ENCODE results near the gene ATP6V0A1.
A peak's percentile ranks its signal among the peaks of the same experiment; 100 is the strongest.

ATP6V0A1 gene

GRCh38 chr17:42566215-42566882, 107.7 kb downstream of the ATP6V0A1 start:
- CTCF ChIA-PET = interaction anchor here (0.5 to 0.6 kb wide), 2 partner anchors 10 to 197 kb away, joined by 3 read pairs; no protein-coding TSS in a partner anchor
- no peak for DNase-seq (ENCODE audit: extremely low spot score)
- POLR2A ChIA-PET = interaction anchor here (0.8 to 4.7 kb wide), 9 partner anchors 11 to 239 kb away, joined by 3 to 59 read pairs (median 5); partner anchors contain the start of genes NAGLU, PLEKHH3, PSMC3IP and TUBG1
- TF ChIP-seq ARNT (IDR thresholded peaks at IDR 0.05) (no peak), HDGF (IDR thresholded peaks at IDR 0.05; ENCODE audit: borderline replicate concordance) (peak; percentile 91), ELF4 (IDR thresholded peaks at IDR 0.05) (no peak), FOXA1 (IDR thresholded peaks at IDR 0.05) (no peak), BHLHE40 (IDR thresholded peaks at IDR 0.05; ENCODE audit: borderline replicate concordance) (no peak)

GRCh38 chr17:42566883-42567573, 108.3 kb downstream of the ATP6V0A1 start, which contains the start of gene MLX:
Gene MLX (plus strand): TSS chr17:42567100. CDS start chr17:42567125, 25 bp downstream.
- ChIA-PET CTCF (interaction anchor here (0.6 to 1.3 kb wide), 2 partner anchors 11 to 345 kb away, joined by 4 to 13 read pairs; partner anchors contain the start of gene PSMC3IP), POLR2A (interaction anchor here (0.7 to 4.7 kb wide), 13 partner anchors 10 to 547 kb away, joined by 3 to 59 read pairs (median 5); partner anchors contain the start of genes BECN1, NAGLU, NKIRAS2 and PLEKHH3)
- DNase-seq (ENCODE audit: extremely low spot score) = peak; percentile 99
- TF ChIP-seq ELF4 (IDR thresholded peaks at IDR 0.05) = no peak
- TF ChIP-seq ARNT (IDR thresholded peaks at IDR 0.05) = 0 out of 2 replicates have a peak, but pooled peaks have one; percentile 37
- peak; percentile 56 for TF ChIP-seq L3MBTL2 (conservative IDR thresholded peaks at IDR 0.05)

GRCh38 chr17:42568341-42569111, 109.8 kb downstream of the ATP6V0A1 start:
- POLR2A ChIA-PET = interaction anchor here (1.2 to 4.7 kb wide), 4 partner anchors 9 to 108 kb away, joined by 6 to 59 read pairs (median 11); partner anchors contain the start of genes NAGLU, PLEKHH3, PSMC3IP and RETREG3
- CTCF ChIA-PET = interaction anchor here (1.9 kb wide), 1 partner anchor 10 kb away, joined by 8 read pairs; no protein-coding TSS in a partner anchor

GRCh38 chr17:42571435-42572225, 113.0 kb downstream of the ATP6V0A1 start:
- POLR2A ChIA-PET = interaction anchor here (1.2 to 2.7 kb wide), 5 partner anchors 17 to 112 kb away, joined by 3 to 13 read pairs (median 6); partner anchors contain the start of genes NAGLU, RETREG3 and TUBG1
- DNase-seq (ENCODE audit: extremely low spot score) = no peak
- TF ChIP-seq CTBP1 (IDR thresholded peaks at IDR 0.05; ENCODE audit: borderline replicate concordance) (no peak), LEF1 (IDR thresholded peaks at IDR 0.05; ENCODE audit: borderline replicate concordance) (no peak), PKNOX1 (IDR thresholded peaks at IDR 0.05) (no peak), TARDBP (IDR thresholded peaks at IDR 0.05) (no peak)
- CTCF ChIA-PET = no interaction called here

More at GRCh38 chr17:42568341-42569111, 109.8 kb downstream of the ATP6V0A1 start:
- no peak for DNase-seq (ENCODE audit: extremely low spot score)
- TF ChIP-seq NFRKB (IDR thresholded peaks at IDR 0.05) = no peak
- no peak for TF ChIP-seq CTBP1 (IDR thresholded peaks at IDR 0.05; ENCODE audit: borderline replicate concordance)
- TF ChIP-seq L3MBTL2 (conservative IDR thresholded peaks at IDR 0.05) = no peak
- no peak for TF ChIP-seq BHLHE40 (IDR thresholded peaks at IDR 0.05; ENCODE audit: borderline replicate concordance)
- TF ChIP-seq ARNT (IDR thresholded peaks at IDR 0.05) = no peak
- TF ChIP-seq LEF1 (IDR thresholded peaks at IDR 0.05; ENCODE audit: borderline replicate concordance) = no peak

All from HEK293T (cell line).